HG03460 (cell line): Measurements from ENCODE around the gene SHISA4.
"Not testable (repeated sequence)": the region's sequence is repeated elsewhere in the genome, so short reads cannot be mapped to it uniquely, and the experiment has no call there.

Experiments used
- ATAC-seq: cut with Tn5 transposase; IDR thresholded peaks from one replicate; pipeline ENCODE4 v1.9.1; 2021; ENCODE audit not compliant: unreplicated experiment

SHISA4 gene

GRCh38 chr1:201925981-201926645, 37.4 kb downstream of the SHISA4 start:
- ATAC-seq = no peak

GRCh38 chr1:201928266-201928665, 39.6 kb downstream of the SHISA4 start:
- no peak for ATAC-seq

DNA sequence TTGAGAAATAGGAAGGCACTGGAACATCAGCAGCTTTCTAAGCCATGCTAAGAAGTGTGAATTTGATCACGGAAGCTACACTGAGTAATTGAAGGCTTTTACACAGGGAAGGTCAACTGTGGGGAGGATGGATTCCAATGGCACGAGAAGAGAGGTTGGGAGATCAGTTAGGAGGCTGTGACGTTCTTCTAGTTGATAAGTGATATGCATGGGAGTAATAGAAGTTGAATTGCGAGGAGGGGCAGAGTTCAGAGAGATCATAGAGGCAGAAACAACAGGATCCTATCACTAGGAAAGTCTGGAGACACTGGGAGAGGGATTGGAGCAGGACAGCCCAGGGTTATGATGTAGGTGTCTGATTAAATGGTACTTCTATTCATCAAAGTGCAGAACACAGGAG, 41.4 kb downstream of the SHISA4 start:
- ATAC-seq = no peak

- no peak for ATAC-seq
Measured at GRCh38 chr1:201930803-201931202, 42.1 kb downstream of the SHISA4 start.

GRCh38 chr1:201933840-201934430, 45.2 kb downstream of the SHISA4 start:
- no peak for ATAC-seq

DNA sequence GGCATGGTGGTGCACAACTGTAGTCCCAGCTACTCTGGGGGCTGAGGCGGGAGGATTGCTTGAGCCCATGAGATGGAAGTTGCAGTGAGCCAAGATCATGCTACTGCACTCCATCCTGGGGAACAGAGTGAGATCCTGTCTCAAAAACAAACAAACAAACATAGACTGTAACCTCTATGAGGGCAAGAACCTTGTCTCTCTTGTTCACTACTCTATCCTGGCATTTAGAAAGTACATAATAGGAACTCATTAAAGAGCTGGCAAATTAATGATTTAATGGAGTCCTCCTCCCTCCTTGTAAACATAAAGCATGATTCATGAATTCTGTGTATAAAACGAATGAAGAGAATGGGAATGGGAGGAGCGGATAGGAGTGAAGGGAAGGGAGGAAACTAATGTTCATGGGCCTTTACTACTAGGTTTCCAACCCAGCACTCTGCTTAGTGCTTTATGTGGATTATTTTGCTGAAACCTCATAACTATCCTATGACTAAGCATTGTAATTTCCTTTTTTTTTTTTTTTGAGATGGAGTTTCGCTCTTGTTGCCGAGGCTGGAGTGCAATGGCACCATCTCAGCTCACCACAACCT, 49.0 kb downstream of the SHISA4 start:
- no peak for ATAC-seq

DNA sequence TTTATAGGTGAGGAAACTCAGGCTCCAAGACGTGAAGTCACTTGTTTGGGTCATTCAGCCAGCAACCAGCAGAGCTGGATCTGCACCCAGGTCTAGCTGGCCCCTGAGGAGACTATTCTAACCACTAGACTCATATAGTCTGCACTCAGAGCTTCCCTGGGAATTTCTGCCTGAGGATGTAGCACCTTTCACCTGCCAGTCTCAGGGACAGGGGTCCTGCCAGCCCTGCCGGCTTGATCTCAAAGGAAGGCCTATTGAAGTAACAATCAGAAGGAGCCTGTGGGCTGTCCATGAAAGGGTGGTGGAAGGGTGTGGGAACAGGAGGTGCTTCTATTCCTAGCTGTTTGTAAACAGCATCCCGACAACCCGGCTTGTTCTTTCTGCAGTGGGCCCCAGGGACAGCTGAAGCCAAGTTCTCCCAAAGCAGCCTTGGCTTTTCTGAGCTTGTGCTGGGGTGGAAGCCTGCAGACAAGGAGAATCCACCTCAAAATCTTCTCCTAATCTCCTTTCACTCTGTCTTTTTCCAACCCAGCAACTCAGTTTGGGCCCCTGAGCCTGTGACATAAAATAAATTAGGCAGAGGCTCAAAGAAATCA, 49.8 kb downstream of the SHISA4 start:
- no peak for ATAC-seq

DNA sequence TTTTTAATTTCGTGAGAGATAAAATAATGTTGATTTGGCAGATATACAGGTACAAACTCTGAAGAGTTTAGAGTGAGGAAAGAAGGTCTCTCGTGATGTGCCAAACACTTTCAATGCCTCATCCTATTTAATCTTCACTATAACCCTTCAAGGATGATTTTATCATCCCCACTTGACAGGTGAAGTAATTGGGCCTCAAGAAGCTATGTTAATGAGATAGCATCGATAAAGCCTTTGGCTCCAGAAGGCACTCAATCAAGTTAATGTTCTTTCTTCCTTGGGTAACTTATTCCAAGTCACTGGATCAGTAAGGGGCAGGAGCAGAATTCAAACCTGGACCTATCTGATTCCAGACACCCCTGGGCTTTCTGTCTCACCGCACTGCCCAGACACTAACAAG, 50.5 kb downstream of the SHISA4 start:
- ATAC-seq = no peak

- no peak for ATAC-seq
Measured at GRCh38 chr1:201939574-201939973, 50.9 kb downstream of the SHISA4 start.

DNA sequence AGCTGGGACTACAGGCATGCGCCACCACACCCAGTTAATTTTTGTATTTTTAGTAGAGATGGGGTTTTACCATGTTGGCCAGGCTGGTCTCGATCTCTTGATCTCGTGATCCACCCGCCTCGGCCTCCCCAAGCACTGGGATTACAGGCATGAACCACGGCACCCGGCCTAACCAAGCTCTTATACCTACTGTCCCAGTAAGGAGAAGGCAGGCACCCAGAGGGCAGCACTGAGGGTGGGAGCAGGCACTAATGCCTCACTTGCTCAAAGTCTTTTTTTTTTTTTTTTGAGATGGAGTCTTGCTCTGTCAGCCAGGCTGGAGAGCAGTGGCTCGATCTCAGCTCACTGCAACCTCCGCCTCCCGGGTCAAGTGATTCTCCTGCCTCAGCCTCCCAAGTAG, 51.6 kb downstream of the SHISA4 start:
- not testable (repeated sequence) for ATAC-seq

GRCh38 chr1:201941420-201942128, 52.9 kb downstream of the SHISA4 start:
- ATAC-seq = no peak

DNA sequence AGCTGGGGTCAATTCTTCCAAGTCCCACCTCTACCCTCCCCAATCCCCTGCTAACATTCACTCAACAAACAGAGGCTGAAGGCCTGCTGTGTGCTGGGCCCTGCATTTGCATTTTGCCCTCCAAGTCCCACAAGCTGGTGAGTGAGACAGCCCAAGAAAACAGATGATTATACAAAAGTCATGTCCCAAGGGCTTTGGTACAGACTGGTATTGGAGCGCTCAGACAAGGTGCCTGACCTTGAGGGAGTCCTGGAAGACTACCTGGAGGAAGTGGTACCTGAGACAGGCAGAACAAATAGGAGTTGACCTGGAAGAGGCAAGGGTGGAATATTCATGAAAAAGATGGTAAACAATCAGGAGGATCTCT, 53.4 kb downstream of the SHISA4 start:
- ATAC-seq = no peak
